Panc1 (cell line): ENCODE results near the gene DPEP3.

Experiments
- CTCF ChIP-seq: fragments of 450-650 bp; IDR thresholded peaks from 2 replicates; pipeline ENCODE4 v1.5.1; 2017; ENCODE audit warnings: mild to moderate bottlenecking
- POLR2AphosphoS5 ChIP-seq: IDR thresholded peaks from 2 replicates; pipeline ENCODE4 v1.6.1; 2012; ENCODE audit warnings: mild to moderate bottlenecking, low read depth, low read length, moderate library complexity
- REST ChIP-seq, 2 experiments: IDR thresholded peaks; 2 replicates each; pipeline ENCODE4 v1.6.1; 2011 to 2012; ENCODE audit warnings: low read depth in 2 of 2, control low read depth in 1 of 2, low read length in 1 of 2, mild to moderate bottlenecking in 1 of 2, moderate library complexity in 1 of 2; ENCODE audit not compliant: insufficient read depth in 1 of 2

DNA sequence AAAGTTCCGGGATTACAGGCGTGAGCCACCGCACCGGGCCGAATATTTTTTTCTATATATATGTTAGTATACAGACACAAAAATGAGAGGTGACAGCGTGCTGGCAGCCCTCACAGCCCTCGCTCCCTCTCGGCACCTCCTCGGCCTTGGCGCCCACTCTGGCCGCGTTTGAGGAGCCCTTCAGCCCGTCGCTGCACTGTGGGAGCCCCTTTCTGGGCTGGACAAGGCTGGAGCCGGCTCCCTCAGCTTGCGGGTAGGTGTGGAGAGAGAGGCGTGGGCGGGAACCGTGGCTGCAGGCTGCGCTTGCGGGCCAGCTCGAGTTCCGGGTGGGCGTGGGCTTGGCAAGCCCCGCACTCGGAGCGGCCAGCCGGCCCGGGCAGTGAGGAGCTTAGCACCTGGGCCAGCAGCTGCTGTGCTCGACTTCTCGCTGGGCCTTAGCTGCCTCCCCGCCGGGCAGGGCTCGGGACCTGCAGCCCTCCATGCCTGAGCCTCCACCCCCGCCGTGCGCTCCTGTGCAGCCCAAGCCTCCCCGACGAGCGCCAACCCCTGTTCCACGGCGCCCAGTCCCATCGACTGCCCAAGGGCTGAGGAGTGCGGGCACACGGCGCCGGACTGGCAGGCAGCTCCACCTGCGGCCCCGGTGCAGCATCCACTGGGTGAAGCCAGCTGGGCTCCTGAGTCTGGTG lies 1.9 kb upstream of the DPEP3 start:
- TF ChIP-seq REST (IDR thresholded peaks at IDR 0.05; ENCODE audit: insufficient read depth in 1 of 2, low read depth in 2 of 2, low read length in 1 of 2): no peak
- TF ChIP-seq CTCF: no peak
- no peak for TF ChIP-seq POLR2AphosphoS5
